Lower lobe of right lung (tissue), 2 donors: ENCODE data around the gene ITGA2B. TPM values are rescaled to one million over a fixed set of nuclear protein-coding genes. Genes with fewer than 3 reads are reported as not detected.

ENCODE experiments used
- ATAC-seq, 2 donors: fragments of 200-7000 bp; cut with Tn5 transposase; one replicate each; pipeline ENCODE4 v1.9.1; 2020 to 2022; ENCODE audit warnings: mild to moderate bottlenecking in 2 of 2, moderate library complexity in 2 of 2
- DNase-seq: peaks from one replicate; pipeline ENCODE4 v3.0.0-alpha.2; 2020
- H3K27ac ChIP-seq: fragments of 200-600 bp; one replicate; pipeline ENCODE4 v1.8.0; 2022
- H3K27me3 ChIP-seq: fragments of 200-600 bp; one replicate; pipeline ENCODE4 v1.8.0; 2022; ENCODE audit warnings: low read depth
- H3K36me3 ChIP-seq: fragments of 200-600 bp; one replicate; pipeline ENCODE4 v1.8.0; 2022; ENCODE audit warnings: mild to moderate bottlenecking
- H3K4me1 ChIP-seq: fragments of 200-600 bp; one replicate; pipeline ENCODE4 v1.8.0; 2022
- H3K4me3 ChIP-seq: fragments of 200-600 bp; one replicate; pipeline ENCODE4 v1.8.0; 2022; ENCODE audit warnings: mild to moderate bottlenecking
- H3K9me3 ChIP-seq: fragments of 200-600 bp; one replicate; pipeline ENCODE4 v1.8.0; 2022
- intact Hi-C: fragments of 100-400 bp; cut with DNase I; formaldehyde crosslinking; loops from one replicate; pipeline ENCODE4 v1.11.0; 2022
- total RNA-seq: library from RNA; stranded (reverse); fragmentation: NEBNext Ultra II Directional; extraction: Animal tissue kit (Norgen Biotek cat#: 25700); gene quantifications from one replicate; pipeline ENCODE4 v1.2.1, GENCODE V29; 2021
- TF ChIP-seq, protein P1 (sequence below): fragments of 200-600 bp; IDR thresholded peaks from one replicate; pipeline ENCODE4 v1.8.0; 2022; ENCODE audit warnings: antibody characterized with exemption, mild to moderate bottlenecking
- donor health status: DM: no; HTN: yes; CAD: no; lungs with severe emphysema.

ITGA2B gene
- total RNA-seq, 1 donor from 2014 or later = 5.2 TPM

DNA sequence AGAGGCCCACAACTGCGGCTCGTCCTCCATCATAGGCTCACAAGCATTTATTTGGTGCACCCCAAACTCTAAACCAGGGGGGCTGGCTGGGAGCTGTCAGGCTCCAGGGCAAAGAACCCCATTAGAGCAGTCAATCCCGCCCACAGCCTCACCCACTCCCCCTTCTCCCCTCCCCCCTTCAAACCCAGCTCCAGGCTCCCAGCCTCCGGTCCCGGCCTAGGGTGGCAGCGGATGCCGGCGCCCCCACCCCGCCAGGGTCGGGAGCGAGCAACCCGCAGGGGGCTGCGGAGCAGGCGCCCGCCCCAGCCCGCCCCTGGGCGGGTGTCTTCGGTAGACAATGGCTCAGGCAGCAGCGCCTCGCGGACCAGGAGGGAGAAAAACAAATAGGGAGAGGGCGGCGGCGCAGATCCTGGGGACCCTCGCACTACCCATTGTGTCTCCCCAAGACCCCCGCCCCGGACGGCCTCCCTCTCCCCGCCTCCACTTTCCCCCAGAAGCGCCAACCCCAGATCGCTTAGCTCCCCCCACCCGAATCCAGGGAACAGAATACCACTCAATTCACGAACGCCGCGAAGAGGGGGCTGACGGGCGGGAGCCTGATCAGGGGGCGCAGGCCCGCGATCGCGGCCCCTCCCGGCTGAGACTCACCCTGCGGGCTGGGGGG lies 26.4 kb downstream of the ITGA2B start:
- peaks cover 17% of the 10 kb centered on the region for H3K27me3 ChIP-seq
- TF ChIP-seq, protein P1, sequence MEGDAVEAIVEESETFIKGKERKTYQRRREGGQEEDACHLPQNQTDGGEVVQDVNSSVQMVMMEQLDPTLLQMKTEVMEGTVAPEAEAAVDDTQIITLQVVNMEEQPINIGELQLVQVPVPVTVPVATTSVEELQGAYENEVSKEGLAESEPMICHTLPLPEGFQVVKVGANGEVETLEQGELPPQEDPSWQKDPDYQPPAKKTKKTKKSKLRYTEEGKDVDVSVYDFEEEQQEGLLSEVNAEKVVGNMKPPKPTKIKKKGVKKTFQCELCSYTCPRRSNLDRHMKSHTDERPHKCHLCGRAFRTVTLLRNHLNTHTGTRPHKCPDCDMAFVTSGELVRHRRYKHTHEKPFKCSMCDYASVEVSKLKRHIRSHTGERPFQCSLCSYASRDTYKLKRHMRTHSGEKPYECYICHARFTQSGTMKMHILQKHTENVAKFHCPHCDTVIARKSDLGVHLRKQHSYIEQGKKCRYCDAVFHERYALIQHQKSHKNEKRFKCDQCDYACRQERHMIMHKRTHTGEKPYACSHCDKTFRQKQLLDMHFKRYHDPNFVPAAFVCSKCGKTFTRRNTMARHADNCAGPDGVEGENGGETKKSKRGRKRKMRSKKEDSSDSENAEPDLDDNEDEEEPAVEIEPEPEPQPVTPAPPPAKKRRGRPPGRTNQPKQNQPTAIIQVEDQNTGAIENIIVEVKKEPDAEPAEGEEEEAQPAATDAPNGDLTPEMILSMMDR = no peak
- DNase-seq = no peak
- peak overlapping the region; percentile 63 for H3K4me3 ChIP-seq
- intact Hi-C loops = no loop called here
- no peaks in the 10 kb centered on the region for H3K9me3 ChIP-seq
- H3K4me1 ChIP-seq = peaks cover 14% of the 10 kb centered on the region
- H3K36me3 ChIP-seq = no peaks in the 10 kb centered on the region
- peak; percentile 5 to 35 for ATAC-seq
- H3K27ac ChIP-seq = no peak overlapping the region

DNA sequence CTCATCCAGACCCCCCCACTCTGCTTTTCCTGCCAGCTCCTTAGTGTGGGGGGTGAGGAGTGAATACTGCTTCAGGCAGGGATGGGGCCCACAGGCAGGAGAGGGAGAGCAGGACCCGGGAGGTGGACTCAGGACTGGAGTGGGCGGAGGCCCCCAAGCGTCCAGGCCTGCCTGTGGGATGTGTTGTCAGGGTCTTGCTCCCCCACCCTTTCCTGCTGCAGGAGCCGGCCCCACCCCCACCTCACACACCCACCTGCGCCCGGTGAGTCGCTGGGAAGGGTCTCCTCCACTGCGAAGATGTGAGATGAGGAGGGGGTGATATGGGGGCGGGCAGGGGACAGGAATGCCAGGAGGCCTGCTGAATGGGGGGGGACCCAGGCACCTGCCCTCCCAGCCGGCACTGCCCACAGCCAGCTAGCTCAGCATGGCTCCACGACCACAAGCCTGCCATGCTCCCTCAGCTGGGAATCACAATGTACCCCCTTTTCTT lies 26.9 kb downstream of the ITGA2B start:
- ATAC-seq = peak in 1 of 2 donors; percentile 2
- intact Hi-C loops = no loop called here
- DNase-seq = no peak
- H3K4me3 ChIP-seq = peak overlapping the region; percentile 63
- H3K27me3 ChIP-seq = peaks cover 17% of the 10 kb centered on the region
- H3K27ac ChIP-seq = no peak overlapping the region
- H3K9me3 ChIP-seq = no peaks in the 10 kb centered on the region
- H3K4me1 ChIP-seq = peaks cover 14% of the 10 kb centered on the region
- no peaks in the 10 kb centered on the region for H3K36me3 ChIP-seq
- TF ChIP-seq, protein P1 = no peak

- ATAC-seq = no peak
- Histone ChIP-seq H3K9me3 (no peaks in the 10 kb centered on the region), H3K27ac (no peak overlapping the region), H3K4me1 (peaks cover 14% of the 10 kb centered on the region), H3K4me3 (no peak overlapping the region), H3K27me3 (peaks cover 17% of the 10 kb centered on the region), H3K36me3 (no peaks in the 10 kb centered on the region)
- intact Hi-C loops = no loop called here
- TF ChIP-seq, protein P1 = no peak
- no peak for DNase-seq
Observed at GRCh38 chr17:44361292-44362260, 27.9 kb downstream of the ITGA2B start.

- Histone ChIP-seq H3K27ac (no peak overlapping the region), H3K27me3 (peaks cover 17% of the 10 kb centered on the region), H3K4me1 (peaks cover 14% of the 10 kb centered on the region), H3K9me3 (no peaks in the 10 kb centered on the region), H3K4me3 (no peak overlapping the region), H3K36me3 (no peaks in the 10 kb centered on the region)
- ATAC-seq (no peak), DNase-seq (no peak)
- TF ChIP-seq, protein P1 = no peak
- intact Hi-C loops = no loop called here
Observed at GRCh38 chr17:44360826-44361225, 28.6 kb downstream of the ITGA2B start.

DNA sequence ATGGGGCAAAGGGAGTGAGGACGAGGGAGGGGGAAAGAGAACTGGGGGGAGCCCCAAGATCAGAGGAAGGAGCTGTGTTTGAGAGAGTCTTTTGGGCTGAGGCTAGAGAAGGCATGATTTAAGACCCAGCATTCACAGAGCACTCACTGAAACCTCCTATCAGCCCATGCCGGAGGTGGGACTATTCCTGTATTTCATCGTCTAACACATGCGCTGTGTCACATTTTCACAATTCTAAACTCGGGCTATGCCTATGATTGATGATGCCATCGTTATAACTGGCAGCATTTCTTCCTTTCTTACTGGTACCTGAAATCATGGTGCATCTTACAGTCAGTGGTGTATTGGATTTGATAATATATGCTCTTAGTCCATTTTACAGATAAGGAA lies 29.3 kb downstream of the ITGA2B start:
- Histone ChIP-seq H3K27ac (no peak overlapping the region), H3K27me3 (peaks cover 17% of the 10 kb centered on the region), H3K9me3 (no peaks in the 10 kb centered on the region), H3K36me3 (no peaks in the 10 kb centered on the region), H3K4me3 (no peak overlapping the region), H3K4me1 (peaks cover 14% of the 10 kb centered on the region)
- intact Hi-C loops = no loop called here
- ATAC-seq (no peak), DNase-seq (no peak)
- TF ChIP-seq, protein P1 = no peak
